HG03097 (cell line): Measurements from ENCODE around the gene APPL2.

ENCODE experiments used
- ATAC-seq: cut with Tn5 transposase; IDR thresholded peaks from one replicate; pipeline ENCODE4 v1.9.1; 2021; ENCODE audit not compliant: unreplicated experiment, low FRiP score

The APPL2 gene

GRCh38 chr12:105224399-105224798, 11.6 kb downstream of the APPL2 start:
- no peak for ATAC-seq

DNA sequence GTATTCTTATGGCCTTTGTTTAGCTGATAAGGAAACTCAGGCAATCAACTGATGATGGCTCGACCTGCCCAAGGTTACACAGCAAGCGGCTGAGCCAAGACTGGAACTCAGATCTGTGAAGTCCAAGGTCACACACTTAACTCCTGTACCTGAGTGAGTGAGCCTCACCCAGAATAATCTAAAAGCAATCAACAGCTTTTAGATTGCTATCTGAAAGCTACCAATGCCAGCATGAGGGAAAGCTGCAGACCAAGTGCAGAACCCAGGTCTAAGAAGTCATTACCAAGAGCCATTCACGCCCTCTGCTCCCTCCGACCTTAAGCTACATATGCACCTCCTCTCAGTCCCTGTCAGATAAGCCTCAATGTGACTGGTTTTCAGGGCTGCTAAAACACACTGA, 12.1 kb downstream of the APPL2 start:
- ATAC-seq, result no peak

GRCh38 chr12:105223352-105223845, 12.6 kb downstream of the APPL2 start:
- no peak for ATAC-seq

DNA sequence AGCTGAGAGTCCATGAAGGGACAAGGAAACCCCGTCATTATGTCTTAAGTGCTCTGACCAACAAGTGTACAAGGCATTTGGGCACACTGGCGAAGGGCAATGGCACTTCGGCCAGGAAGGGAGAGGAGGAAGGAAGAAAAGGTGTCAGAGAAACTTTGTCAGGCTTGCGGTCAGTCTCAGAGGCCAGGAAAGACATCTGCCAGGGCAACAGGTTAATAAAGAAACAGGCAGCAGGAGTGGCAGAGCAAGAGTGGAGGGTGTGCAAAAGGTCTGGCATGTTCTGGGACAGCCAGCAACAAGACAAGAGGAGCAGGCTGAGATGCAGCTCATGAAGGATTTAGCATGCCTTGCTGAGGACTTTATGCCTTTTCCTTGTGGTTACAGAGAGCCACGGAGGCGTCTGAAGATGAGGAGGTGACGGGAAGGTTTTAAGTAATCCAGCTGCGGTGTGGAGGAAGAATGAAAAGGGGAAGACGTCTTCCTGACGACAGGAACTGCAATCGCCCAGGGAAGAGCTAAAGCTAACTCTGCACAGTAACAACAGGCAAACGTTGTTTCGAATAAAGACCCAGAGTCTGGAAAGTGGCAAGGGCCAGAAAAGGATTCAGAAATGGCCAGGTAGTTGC, 13.1 kb downstream of the APPL2 start:
- no peak for ATAC-seq

- ATAC-seq, result no peak
Observed at GRCh38 chr12:105222284-105222655, 13.7 kb downstream of the APPL2 start.

DNA sequence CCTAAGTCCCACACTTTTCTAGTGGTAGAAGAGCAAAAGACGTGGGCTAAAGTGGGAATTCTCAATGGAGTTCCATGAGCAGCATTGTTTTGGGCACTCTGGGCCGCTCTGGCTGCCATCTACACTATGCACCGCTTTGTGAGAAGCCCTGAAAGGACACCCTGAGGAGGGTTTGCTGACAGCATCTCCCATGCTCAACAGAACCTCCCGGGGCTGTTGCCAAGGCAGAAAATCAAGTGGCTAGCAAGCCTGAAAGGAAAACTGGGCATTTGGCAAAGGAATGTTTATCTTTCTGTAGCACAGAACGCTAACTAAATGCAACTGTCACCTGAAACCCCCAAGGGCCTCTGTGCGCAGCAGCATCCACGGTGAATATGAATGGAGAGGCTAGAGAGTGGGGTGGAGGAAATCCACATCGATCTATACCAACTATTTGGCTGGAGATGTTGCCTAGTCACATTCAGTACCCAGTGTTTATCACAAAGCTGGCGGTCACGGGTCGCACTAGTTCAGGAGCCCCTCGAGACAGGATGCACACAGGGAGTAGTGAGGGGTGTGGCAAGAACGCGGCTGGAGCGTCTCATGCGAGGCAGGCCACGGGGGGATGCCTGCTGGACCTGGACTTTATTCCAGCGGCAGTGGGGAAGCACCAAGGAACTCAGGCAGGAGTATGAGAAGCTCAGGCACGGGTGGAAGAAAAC, 14.2 kb downstream of the APPL2 start:
- ATAC-seq, result no peak

DNA sequence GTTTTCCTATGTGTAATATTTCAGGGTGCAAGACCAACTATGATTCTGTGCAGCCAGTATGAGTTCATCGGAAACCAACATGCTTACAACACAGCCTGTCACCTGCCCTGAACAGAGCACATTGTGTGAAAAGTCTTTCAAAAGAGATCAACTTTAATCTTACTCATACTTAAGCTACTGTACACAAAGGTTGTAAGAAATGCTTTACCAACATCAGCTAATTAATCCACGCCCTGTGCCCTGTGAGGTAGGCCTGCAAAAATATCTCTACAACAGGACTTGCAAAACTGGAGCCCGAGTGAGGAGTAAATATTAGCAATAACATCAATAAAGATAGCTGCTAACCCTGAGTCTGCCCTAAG, 15.1 kb downstream of the APPL2 start:
- ATAC-seq, result no peak

DNA sequence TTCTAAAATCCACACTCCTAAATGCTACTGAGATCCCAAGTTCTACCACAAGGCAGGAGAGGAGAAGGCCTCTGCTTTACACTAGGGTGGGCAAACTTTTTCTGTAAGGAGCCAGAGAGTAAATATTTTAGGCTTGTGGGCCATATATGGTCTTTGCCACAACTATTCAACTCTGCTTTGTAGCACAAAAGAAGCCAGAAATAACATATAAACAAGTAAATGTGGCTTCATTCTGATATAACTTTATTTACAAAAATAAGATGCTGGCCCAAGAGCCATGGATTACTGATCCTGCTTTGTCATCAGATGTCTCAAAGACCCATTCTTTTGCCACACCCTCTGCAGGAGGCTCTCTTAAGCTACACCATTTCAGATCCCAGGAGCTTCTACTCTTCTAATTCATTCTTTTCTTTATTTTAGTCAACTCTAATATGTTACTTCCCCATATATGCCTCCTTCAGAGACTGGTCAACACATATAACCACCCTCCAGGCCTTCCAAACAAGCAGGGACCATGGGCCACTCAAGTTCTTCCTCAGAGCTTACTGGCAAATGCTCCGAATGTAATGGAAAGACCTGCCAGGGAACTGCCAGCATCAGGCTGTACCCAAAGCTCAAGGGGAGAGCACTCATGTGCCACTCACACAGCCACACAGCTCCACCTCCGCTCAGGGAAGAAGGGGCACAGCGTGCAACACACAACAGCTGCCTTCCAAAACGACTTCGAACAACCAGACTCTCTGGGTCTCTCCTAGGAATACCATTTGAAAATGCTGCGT, 15.6 kb downstream of the APPL2 start:
- ATAC-seq, result no peak

DNA sequence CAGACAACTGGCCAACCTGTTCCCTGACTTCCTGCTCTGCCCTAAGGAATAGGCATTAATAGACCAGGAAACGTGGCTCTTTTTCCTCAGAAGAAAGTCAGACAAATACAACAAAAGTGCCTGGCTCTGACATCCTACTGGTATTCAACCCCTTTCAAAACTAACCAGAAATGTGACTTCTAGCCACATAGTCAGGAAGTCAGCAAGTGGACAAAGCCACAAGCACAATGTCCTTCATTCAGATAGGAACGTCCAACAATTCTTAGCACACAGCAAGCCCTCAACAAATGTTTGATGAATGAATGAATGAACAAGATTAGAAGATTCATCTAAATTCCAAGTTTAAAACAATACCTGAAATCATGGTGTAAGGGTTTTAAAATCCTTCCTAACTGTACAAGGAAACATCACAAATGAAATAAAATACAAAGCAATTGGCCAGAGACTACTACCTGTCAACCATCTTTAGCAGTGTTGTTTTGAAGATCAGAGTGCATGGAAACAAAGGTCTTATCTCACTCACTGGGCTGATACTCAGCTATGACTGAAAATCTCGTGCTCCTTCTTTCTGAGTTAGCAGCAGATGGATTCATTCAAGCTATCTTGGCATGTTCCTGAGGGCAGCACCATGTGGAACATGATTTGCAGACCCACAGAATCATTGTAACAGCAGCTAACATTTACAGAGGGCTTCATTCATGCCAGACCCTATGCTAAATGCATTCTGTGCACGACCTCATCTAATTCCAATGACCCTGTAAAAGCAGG, 16.5 kb downstream of the APPL2 start:
- no peak for ATAC-seq

DNA sequence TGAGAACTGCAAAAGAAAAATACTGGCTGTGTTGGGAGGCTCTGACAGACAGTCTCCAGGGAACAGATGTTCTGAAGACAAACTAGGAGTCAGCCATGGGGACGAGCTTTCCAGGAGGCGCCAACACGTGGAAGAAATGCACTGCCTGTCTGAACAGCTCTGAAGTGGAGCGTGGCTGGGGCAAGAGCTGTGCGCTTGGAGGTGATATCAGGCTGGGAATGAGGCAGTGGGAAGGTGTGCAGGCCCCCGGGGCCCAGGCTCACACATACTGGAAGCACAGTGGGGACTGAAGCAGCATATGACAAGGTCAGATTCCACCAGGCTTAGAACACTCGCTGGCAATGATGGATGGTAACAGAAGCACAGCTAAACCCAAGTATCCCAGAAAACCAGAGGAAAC, 17.5 kb downstream of the APPL2 start:
- ATAC-seq, result no peak

GRCh38 chr12:105214670-105215375, 21.2 kb downstream of the APPL2 start:
- ATAC-seq, result no peak

DNA sequence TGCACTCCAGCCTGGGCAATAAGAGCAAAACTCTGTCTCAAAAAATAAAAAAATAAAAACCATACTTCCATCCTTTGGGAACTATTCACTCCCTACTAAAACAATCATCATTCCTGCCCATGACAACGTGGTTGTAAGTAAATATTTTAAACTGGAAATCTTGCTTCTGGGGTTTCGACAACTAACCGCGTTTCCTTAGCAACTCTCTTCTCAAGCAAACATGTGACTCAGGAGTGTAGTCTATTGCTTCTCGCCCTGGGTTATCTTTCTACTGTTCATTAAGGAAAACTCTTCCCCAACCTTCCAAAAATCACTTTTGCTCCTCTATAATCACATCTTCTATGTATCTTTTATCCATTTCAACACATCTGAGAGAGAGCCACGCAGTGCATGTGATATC, 21.8 kb downstream of the APPL2 start:
- no peak for ATAC-seq

DNA sequence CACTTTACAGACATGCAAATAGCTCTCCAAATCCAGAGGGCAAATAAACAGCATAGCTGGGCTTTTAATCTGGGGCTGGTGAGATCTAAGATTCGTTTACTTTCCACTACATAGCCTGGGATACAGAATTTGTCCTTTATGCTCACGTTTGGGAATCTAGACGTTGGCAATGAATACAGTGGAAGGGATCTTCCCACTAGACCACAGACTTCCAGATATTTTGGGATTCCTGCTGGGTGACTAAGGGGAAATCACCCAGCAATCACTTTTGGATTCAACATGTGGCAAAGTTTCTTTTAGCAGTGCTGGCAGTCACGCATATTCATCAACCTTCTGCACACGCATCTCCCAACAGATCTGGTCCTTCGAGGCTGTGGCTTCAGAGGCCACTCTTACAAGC, 23.5 kb downstream of the APPL2 start:
- ATAC-seq, result no peak

DNA sequence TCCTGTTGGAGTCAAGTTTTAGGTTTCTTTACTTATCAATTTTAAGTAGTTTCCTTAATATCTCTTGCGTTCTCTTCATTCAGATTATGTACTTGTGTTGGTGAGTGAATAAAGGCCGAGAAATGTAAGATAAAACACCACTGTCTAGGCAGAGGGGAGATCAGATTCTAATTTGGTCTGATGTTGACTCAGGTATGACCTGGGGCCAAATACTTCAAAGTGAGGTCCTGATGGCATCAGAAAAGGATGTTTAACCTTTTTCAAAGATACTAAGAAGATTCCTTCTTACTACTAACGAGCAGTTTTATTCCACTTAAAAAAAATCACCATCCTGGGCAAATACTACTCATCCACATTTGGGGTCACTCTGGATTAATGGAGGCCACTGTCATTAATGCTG, 26.9 kb downstream of the APPL2 start:
- no peak for ATAC-seq

DNA sequence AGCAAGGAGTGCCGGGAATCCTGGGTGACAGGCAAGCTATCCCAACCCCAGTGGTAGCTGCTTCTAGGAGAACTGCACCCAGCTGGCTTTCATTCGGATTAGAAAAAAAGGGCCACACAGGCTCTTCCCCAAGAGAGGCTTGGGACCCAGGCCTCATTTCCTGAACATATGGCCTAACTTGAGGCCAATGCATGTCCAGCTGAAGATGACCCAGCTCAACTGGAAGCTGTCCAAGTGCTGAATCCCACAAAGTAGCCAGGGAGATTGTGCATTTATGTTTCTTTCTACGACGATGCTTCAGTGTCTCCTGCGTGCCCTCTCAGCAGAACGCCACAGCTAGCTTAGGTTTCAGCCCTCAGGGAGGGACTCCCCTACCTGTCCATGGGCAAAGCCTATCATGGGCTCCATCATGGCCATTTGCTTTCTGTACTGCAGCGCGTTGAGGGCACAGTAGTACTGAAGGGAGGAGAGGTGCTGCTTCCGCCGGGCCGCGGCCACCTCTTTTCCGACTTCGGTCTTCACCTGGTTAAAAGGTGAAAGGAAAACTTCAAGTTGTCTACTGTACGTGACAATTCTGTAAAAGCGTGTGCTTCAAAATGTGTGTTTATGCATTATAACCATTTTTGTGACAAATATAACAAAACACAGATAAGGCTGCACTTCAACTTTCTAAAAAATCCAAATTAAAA, 29.1 kb downstream of the APPL2 start:
- ATAC-seq, result no peak

DNA sequence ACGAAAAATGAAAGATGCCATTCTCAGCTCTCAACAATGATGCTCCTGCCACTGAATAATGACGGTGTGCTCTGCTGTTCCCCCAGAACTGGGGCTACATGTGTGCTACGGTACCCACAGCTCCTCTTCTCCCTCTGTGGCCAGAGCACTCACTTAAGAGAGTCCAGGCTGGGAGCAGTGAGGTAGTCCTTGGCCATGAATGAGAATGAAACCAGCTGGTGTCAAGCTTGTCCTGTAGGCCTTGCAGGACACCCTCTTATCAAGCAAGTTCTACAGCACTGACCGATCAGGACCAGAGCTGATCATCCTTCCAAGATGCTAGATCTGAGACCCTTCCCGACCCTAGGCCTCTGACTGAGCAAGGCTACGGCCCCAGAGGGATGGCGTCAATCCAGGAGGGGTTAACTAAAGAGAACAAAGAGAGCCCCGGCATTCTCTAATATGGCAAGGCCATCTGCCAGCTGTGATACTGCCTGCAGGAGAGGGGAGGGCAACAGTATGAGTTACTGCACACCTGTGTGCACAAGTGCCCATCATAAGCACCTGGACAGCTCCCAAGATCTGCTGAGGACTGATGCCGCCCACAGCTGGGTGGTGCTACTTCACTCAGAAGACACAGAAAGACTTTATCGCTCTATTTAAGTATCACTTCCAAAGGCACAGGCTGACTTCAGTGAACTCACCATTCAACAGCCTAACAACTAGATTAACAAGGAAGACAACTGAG, 30.5 kb downstream of the APPL2 start:
- ATAC-seq, result no peak

DNA sequence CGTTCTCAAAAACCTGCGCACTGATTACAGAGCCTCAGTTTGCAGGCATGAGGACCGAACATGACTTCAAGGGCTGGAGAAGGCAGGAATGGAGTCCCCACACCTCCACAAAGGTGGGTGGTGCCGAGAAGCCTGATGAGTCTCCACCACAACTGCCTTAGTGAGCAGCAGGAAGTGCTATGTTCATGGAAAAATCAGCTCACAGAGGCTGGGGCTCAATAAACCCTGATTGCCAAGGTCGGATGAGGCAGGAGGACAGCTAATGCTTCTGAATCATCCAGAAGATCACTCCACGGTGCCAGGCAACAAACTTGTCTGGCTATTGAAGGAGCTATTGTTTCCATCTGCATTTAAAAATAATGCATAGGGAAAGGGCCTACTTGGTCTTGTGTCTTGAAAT, 31.1 kb downstream of the APPL2 start:
- no peak for ATAC-seq

DNA sequence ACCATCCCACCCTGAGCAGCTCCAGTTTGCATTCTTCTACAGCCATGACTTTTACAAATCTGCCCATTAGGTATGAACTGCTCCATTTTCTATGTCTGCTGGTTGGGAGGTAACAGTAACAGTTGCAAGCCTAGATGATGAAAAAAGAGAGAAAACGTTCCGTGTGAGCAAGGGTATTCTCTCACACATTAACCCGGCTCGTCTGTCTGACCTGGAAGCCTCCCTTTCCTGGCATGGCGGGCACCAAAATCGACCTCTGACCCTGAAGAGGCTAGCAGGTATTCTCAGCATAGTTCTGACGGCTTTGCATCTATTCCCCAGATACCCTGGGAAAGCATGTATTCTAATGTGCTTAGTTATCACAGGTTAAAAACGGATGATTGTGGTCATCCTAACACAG, 31.8 kb downstream of the APPL2 start:
- no peak for ATAC-seq

- no peak for ATAC-seq
Observed at GRCh38 chr12:105202202-105202601, 33.8 kb downstream of the APPL2 start.
